Activated naive CD8-positive, alpha-beta T cell treated with anti-CD3 and anti-CD28 coated beads for 36 hours (primary cell): ENCODE measurements around the gene ITIH5. TPM values are rescaled to one million over a fixed set of nuclear protein-coding genes. Genes with fewer than 3 reads are reported as not detected.
"Not testable (repeated sequence)": the region's sequence is repeated elsewhere in the genome, so short reads cannot be mapped to it uniquely, and the experiment has no call there.

Source experiments
- DNase-seq: peaks from one replicate; pipeline ENCODE4 v3.0.0; 2021
- H3K27ac Mint-ChIP-seq: one replicate; pipeline ENCODE4 v1.8.0; 2022; ENCODE audit warnings: mild to moderate bottlenecking, moderate library complexity, mixed read lengths
- H3K27me3 Mint-ChIP-seq: one replicate; pipeline ENCODE4 v1.8.0; 2022; ENCODE audit warnings: mild to moderate bottlenecking, mixed read lengths
- H3K36me3 Mint-ChIP-seq: one replicate; pipeline ENCODE4 v1.8.0; 2021; ENCODE audit warnings: mild to moderate bottlenecking, mixed read lengths
- H3K4me1 Mint-ChIP-seq: one replicate; pipeline ENCODE4 v1.8.0; 2021; ENCODE audit warnings: mixed read lengths
- H3K4me3 Mint-ChIP-seq: one replicate; pipeline ENCODE4 v1.8.0; 2022; ENCODE audit warnings: mild to moderate bottlenecking, moderate library complexity, mixed read lengths
- H3K9me3 Mint-ChIP-seq: one replicate; pipeline ENCODE4 v1.8.0; 2022; ENCODE audit warnings: mixed read lengths
- total RNA-seq, 2 experiments: library from RNA; stranded (reverse); gene quantifications; one replicate each; pipeline ENCODE4 v1.2.3, GENCODE V29; 2021

Gene ITIH5
- not detected for total RNA-seq

- Mint-ChIP-seq H3K36me3 (no peaks in the 10 kb centered on the region), H3K4me3 (peak within 1 kb of the TSS; percentile 70), H3K4me1 (peaks cover 10% of the 10 kb centered on the region), H3K27me3 (peaks cover 75% of the 10 kb centered on the region), H3K27ac (no peak within 1 kb of the TSS), H3K9me3 (no peaks in the 10 kb centered on the region)
- DNase-seq: peak; percentile 3
These were observed at the start of gene ITIH5 for GRCh38 chr10:7666253-7667023. ITIH5 (minus strand) TSS chr10:7666966; CDS start chr10:7666892, 74 bp downstream.

DNA sequence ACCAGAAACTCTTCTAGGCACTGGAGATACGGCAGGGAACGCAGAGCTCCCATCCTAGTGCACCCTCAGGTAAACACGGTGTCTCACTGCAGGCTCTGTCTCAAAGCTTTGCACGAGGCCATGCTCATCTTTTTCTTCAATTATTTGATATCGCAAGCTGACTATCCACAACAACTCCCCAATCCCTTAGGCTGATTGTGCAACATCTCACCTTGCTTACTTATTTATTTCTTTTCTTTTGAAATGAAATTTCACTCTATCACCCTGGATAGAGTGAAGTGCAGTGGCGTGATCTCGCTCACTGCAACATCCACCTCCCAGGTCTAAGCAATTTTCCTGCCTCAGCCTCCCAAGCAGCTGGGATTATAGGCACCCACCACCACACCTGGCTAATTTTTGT, 48.7 kb upstream of the ITIH5 start:
- Mint-ChIP-seq H3K4me1 (no peaks in the 10 kb centered on the region), H3K4me3 (no peak overlapping the region), H3K36me3 (no peaks in the 10 kb centered on the region), H3K27me3 (peaks cover 15% of the 10 kb centered on the region), H3K9me3 (no peaks in the 10 kb centered on the region), H3K27ac (no peak overlapping the region)
- DNase-seq: no peak

GRCh38 chr10:7711075-7711474, 44.3 kb upstream of the ITIH5 start:
- not testable (repeated sequence) for H3K36me3 Mint-ChIP-seq, H3K27ac Mint-ChIP-seq, H3K4me1 Mint-ChIP-seq, DNase-seq, H3K4me3 Mint-ChIP-seq, H3K9me3 Mint-ChIP-seq
- peaks cover 18% of the 10 kb centered on the region for H3K27me3 Mint-ChIP-seq

DNA sequence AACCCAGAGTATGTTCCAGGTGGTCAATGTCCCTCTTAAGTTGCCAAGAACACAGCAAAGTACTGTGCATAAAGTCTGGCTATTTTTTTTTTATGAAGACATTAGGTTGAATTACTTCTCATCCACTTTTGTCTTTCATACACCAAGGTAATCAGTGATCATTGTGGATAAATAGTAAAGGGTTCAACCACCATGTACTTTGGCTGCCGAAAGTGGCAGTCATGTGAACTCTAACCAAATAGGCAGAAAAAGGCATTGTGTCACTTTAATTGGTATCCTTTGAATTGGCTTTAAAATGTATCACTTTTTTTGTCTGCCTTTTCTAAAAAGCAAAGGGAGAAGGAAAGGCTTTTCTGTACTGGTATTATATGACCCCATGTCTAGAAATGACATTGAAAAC, 43.7 kb upstream of the ITIH5 start:
- Mint-ChIP-seq H3K9me3 (no peaks in the 10 kb centered on the region), H3K36me3 (no peaks in the 10 kb centered on the region), H3K4me3 (no peak overlapping the region), H3K27me3 (peaks cover 20% of the 10 kb centered on the region), H3K27ac (no peak overlapping the region), H3K4me1 (no peaks in the 10 kb centered on the region)
- DNase-seq: no peak

GRCh38 chr10:7708832-7709231, 42.1 kb upstream of the ITIH5 start:
- Mint-ChIP-seq H3K27me3 (peaks cover 28% of the 10 kb centered on the region), H3K4me3 (no peak overlapping the region), H3K4me1 (no peaks in the 10 kb centered on the region), H3K27ac (no peak overlapping the region), H3K9me3 (no peaks in the 10 kb centered on the region), H3K36me3 (no peaks in the 10 kb centered on the region)
- DNase-seq: no peak

- no peaks in the 10 kb centered on the region for H3K9me3 Mint-ChIP-seq
- H3K27ac Mint-ChIP-seq: no peak overlapping the region
- no peak overlapping the region for H3K4me3 Mint-ChIP-seq
- H3K4me1 Mint-ChIP-seq: no peaks in the 10 kb centered on the region
- peaks cover 34% of the 10 kb centered on the region for H3K27me3 Mint-ChIP-seq
- DNase-seq: no peak
- H3K36me3 Mint-ChIP-seq: no peaks in the 10 kb centered on the region
These were observed 41.3 kb upstream of the ITIH5 start for GRCh38 chr10:7707858-7708622.

DNA sequence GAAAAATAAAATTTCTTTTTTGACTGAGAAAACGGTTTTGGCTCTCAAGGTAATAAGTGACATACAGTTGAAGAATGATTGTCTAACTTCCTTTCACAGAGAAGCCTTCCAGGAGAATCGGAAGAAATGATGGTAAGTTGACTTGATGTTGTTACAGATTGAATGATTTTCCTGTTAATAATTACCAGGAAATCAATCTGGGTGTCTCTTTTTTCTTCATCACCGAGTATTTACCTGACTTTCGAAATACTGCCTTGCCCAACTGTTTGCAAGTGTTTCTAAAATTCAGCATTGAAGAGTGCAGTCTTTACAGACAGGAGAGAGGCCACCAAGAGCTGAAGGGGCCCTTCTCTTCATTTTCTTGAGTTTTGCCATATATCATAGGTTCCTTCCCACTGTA, 40.3 kb upstream of the ITIH5 start:
- DNase-seq: no peak
- no peaks in the 10 kb centered on the region for H3K36me3 Mint-ChIP-seq
- H3K4me3 Mint-ChIP-seq: no peak overlapping the region
- H3K27me3 Mint-ChIP-seq: peaks cover 40% of the 10 kb centered on the region
- H3K9me3 Mint-ChIP-seq: no peaks in the 10 kb centered on the region
- H3K27ac Mint-ChIP-seq: no peak overlapping the region
- no peaks in the 10 kb centered on the region for H3K4me1 Mint-ChIP-seq

- no peaks in the 10 kb centered on the region for H3K4me1 Mint-ChIP-seq
- H3K36me3 Mint-ChIP-seq: no peaks in the 10 kb centered on the region
- no peak for DNase-seq
- no peak overlapping the region for H3K27ac Mint-ChIP-seq
- H3K27me3 Mint-ChIP-seq: peaks cover 40% of the 10 kb centered on the region
- H3K9me3 Mint-ChIP-seq: no peaks in the 10 kb centered on the region
- H3K4me3 Mint-ChIP-seq: no peak overlapping the region
These were observed 39.8 kb upstream of the ITIH5 start for GRCh38 chr10:7706534-7707073.

DNA sequence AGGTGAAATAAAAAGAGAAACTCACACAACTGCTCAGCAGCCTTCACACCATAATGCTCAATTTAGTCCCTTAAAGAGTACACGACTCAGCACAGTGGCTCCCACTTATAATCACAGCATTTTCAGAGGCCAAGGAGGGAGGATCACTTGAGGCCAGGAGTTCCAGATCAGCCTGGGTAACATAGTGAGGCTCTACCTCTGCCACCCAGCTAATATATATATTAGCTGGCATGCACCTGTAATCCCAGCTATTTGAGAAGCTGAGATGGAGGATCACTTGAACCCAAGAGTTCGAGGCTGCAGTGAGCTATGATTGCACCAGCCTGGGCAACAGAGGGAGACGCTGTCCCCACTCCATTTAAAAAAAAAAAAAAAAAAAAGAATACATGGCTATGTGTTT, 38.6 kb upstream of the ITIH5 start:
- H3K4me1 Mint-ChIP-seq: no peaks in the 10 kb centered on the region
- no peak overlapping the region for H3K4me3 Mint-ChIP-seq
- peaks cover 35% of the 10 kb centered on the region for H3K27me3 Mint-ChIP-seq
- no peak overlapping the region for H3K27ac Mint-ChIP-seq
- no peaks in the 10 kb centered on the region for H3K36me3 Mint-ChIP-seq
- H3K9me3 Mint-ChIP-seq: no peaks in the 10 kb centered on the region
- no peak for DNase-seq

DNA sequence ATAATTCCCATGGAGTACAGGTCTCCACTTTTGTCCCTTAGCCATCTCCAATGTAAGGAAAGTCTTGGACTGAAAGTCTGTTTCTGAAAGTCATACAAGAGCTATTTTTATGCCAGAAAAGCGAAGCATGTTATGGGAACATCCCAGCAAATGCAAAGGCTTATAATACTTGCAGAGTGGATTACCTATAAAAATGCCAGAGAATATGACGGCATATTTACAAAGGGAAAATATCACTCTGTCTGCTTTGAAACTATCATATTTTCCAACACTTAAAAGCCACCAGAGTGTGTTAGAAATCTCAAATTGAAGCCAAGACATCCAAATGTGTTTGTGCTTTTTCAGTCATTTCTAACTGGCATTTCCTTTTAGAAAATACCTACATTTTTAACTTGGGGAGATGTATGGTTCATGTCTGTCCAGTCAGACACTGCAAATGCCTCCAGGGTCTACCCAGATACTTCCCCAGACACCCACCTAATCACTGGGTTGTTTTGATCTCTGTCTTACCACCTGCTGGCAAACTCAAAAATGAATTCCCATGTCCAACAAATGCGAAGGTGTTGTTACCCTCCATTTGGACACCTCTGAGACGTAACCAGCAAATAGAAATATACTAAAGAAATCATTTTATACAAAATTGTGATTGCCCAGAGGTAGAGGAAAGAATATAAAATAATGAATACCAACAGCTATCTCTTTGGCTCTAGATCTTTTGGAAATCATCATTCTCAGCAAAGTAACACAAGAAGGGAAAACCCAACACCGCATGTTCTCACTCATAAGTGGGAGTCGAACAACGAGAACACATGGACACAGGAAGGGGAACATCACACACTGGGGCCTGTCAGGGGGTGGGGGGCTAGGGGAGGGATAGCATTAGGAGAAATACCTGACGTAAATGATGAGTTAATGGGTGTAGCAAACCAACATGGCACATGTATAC, 37.6 kb upstream of the ITIH5 start:
- DNase-seq: no peak
- Mint-ChIP-seq H3K4me1 (no peaks in the 10 kb centered on the region), H3K4me3 (no peak overlapping the region), H3K9me3 (no peaks in the 10 kb centered on the region), H3K36me3 (no peaks in the 10 kb centered on the region), H3K27ac (no peak overlapping the region), H3K27me3 (peaks cover 39% of the 10 kb centered on the region)

GRCh38 chr10:7703140-7703539, 36.4 kb upstream of the ITIH5 start, which contains the start of gene ITIH2:
ITIH2 (plus strand) TSS chr10:7703316; CDS start chr10:7703435, 119 bp downstream.
- H3K27ac Mint-ChIP-seq: no peak within 1 kb of the TSS
- no peaks in the 10 kb centered on the region for H3K36me3 Mint-ChIP-seq
- DNase-seq: no peak
- no peaks in the 10 kb centered on the region for H3K4me1 Mint-ChIP-seq
- H3K4me3 Mint-ChIP-seq: no peak within 1 kb of the TSS
- H3K27me3 Mint-ChIP-seq: peaks cover 38% of the 10 kb centered on the region
- H3K9me3 Mint-ChIP-seq: no peaks in the 10 kb centered on the region

- Mint-ChIP-seq H3K4me1 (no peaks in the 10 kb centered on the region), H3K27ac (no peak overlapping the region), H3K4me3 (no peak overlapping the region), H3K27me3 (peaks cover 38% of the 10 kb centered on the region), H3K9me3 (no peaks in the 10 kb centered on the region), H3K36me3 (no peaks in the 10 kb centered on the region)
- no peak for DNase-seq
These were observed 35.6 kb upstream of the ITIH5 start for GRCh38 chr10:7702288-7702812.

DNA sequence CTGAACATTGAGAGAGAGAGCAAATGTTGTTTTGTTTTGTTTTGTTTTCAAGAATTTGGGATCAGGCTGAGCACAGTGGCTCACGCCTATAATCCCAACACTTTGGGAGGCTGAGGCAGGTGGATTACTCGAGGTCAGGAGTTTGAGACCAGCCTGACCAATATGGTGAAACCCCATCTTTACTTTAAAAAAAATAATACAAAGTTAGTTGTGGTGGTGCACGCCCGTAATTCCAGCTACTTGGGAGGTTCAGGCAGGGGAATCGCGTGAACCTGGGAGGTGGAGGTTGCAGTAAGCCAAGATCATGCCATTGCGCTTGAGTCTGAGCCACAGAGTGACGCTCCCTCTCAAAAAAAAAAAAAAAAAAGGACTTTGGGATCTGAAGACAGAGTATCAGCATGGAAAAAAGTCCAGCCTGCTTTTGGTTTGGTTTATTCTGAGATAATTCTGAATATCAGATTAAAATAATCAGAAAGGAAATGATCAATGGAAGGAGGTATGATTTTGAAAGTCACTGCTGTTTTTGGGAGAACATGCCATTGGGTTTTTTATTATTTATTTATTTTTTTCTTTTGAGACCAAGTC, 34.5 kb upstream of the ITIH5 start:
- DNase-seq: no peak
- no peaks in the 10 kb centered on the region for H3K36me3 Mint-ChIP-seq
- H3K9me3 Mint-ChIP-seq: no peaks in the 10 kb centered on the region
- H3K4me1 Mint-ChIP-seq: no peaks in the 10 kb centered on the region
- peaks cover 34% of the 10 kb centered on the region for H3K27me3 Mint-ChIP-seq
- H3K27ac Mint-ChIP-seq: no peak overlapping the region
- H3K4me3 Mint-ChIP-seq: no peak overlapping the region

GRCh38 chr10:7700577-7701125, 33.9 kb upstream of the ITIH5 start:
- H3K27me3 Mint-ChIP-seq: peaks cover 28% of the 10 kb centered on the region
- no peak overlapping the region for H3K4me3 Mint-ChIP-seq
- H3K4me1 Mint-ChIP-seq: no peaks in the 10 kb centered on the region
- no peak overlapping the region for H3K27ac Mint-ChIP-seq
- H3K9me3 Mint-ChIP-seq: no peaks in the 10 kb centered on the region
- no peak for DNase-seq
- H3K36me3 Mint-ChIP-seq: no peaks in the 10 kb centered on the region
